Measurements from ENCODE around the gene UCKL1. TPM values are rescaled to one million over a fixed set of nuclear protein-coding genes. Genes with fewer than 3 reads are reported as not detected.

UCKL1 gene
- polyA plus RNA-seq, 3 donors: 10.9 to 65.8 (median 14.5) TPM

DNA sequence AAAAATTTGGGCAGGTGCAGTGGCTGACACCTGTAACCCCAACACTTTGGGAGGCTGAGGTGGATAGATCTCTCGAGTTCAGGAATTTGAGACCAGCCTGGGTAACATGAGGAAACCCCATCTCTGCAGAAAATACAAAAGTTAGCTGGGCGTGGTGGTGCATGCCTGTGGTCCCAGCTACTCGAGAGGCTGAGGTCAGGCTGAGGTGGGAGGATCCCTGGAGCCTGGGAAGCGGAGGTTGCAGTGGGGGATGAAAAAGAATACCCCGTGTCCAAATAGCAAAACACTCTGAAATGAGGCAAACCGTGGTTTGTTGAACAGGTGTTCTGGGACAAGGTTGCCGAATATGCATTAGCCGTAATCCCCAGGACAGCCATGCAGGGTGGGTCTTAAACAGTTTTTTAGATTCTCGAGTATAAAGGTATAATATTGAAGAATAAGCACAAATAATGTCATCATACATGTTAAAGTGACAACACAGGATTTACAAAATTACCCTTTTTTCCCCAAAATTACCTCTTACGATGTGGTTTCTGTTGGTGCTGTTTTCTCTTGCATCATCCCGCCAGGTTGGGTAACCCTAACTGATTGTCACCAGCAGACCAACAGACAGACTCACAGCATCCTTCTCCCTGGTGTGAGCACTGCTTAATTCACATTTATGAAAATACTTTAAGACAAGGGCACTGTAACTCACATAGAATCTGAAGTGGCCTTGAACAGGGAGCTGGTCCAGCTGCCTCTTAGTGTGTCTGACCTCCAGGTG lies 52.2 kb downstream of the UCKL1 start:
- Histone ChIP-seq H3K4me3 (replicated peaks in 1 of 3; ENCODE audit: low read depth in 2 of 3, low read length in 3 of 3) (no peak overlapping the region), H3K27me3 (ENCODE audit: control insufficient read depth in 2 of 2, insufficient read depth in 2 of 2, low read length in 2 of 2) (no peaks in the 10 kb centered on the region), H3K9ac (ENCODE audit: insufficient read depth, low read length, poor library complexity, severe bottlenecking) (peak overlapping the region; percentile 17), H3K79me2 (ENCODE audit: insufficient read depth, low read length) (peaks cover 100% of the 10 kb centered on the region), H3K9me3 (replicated peaks in 1 of 2; ENCODE audit: control insufficient read depth in 1 of 2, insufficient read depth in 1 of 2, low read length in 2 of 2) (no peaks in the 10 kb centered on the region), H2AFZ (ENCODE audit: insufficient read depth, low read depth, low read length, poor library complexity, severe bottlenecking) (no peak overlapping the region), H3K4me1 (ENCODE audit: control insufficient read depth in 1 of 2, insufficient read depth in 2 of 2, low read length in 2 of 2) (peaks cover 57 to 67% of the 10 kb centered on the region in 2 donors), H4K20me1 (ENCODE audit: insufficient read depth, low read length) (peaks cover 100% of the 10 kb centered on the region), H3K4me2 (replicated peaks; ENCODE audit: extremely low read depth, low read length, poor library complexity, severe bottlenecking) (peak overlapping the region; percentile 27), H3K27ac (ENCODE audit: low read depth in 1 of 2, low read length in 2 of 2) (peak overlapping the region; percentile 64 to 76), H3K36me3 (replicated peaks in 1 of 2; ENCODE audit: control insufficient read depth in 1 of 2, insufficient read depth in 2 of 2, low read length in 2 of 2) (peaks cover 8 to 10% of the 10 kb centered on the region in 2 donors)
- peaks cover 18 to 42% of the 10 kb centered on the region in 2 donors for H3K36me3 Mint-ChIP-seq
- 21% methylated on average over 2 of the region's 11 CpGs for whole genome bisulfite sequencing (ENCODE audit: insufficient coverage)
- peak; percentile 66 to 89 (median 67) for DNase-seq
- H3K4me3 Mint-ChIP-seq: peak overlapping the region in 1 of 2 donors; percentile 42
- intact Hi-C loops (cut with micrococcal nuclease): loop anchor here (5.0 to 10.0 kb wide), 2 partner anchors 37 to 629 kb away; partner anchors contain the start of genes ARFGAP1 (in 1 of the 2) and TPD52L2 (in 1 of the 2)
- peaks cover 0 to 2% (median 0%) of the 10 kb centered on the region in 3 donors for H3K27me3 Mint-ChIP-seq (ENCODE audit: low read depth in 3 of 3)
- H3K9me3 Mint-ChIP-seq: no peaks in the 10 kb centered on the region
- peak overlapping the region; percentile 80 to 94 (median 92) for H3K27ac Mint-ChIP-seq
- H3K4me1 Mint-ChIP-seq: peaks cover 74% of the 10 kb centered on the region
- TF ChIP-seq, protein P1, sequence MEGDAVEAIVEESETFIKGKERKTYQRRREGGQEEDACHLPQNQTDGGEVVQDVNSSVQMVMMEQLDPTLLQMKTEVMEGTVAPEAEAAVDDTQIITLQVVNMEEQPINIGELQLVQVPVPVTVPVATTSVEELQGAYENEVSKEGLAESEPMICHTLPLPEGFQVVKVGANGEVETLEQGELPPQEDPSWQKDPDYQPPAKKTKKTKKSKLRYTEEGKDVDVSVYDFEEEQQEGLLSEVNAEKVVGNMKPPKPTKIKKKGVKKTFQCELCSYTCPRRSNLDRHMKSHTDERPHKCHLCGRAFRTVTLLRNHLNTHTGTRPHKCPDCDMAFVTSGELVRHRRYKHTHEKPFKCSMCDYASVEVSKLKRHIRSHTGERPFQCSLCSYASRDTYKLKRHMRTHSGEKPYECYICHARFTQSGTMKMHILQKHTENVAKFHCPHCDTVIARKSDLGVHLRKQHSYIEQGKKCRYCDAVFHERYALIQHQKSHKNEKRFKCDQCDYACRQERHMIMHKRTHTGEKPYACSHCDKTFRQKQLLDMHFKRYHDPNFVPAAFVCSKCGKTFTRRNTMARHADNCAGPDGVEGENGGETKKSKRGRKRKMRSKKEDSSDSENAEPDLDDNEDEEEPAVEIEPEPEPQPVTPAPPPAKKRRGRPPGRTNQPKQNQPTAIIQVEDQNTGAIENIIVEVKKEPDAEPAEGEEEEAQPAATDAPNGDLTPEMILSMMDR (IDR thresholded peaks at IDR 0.05): no peak

DNA sequence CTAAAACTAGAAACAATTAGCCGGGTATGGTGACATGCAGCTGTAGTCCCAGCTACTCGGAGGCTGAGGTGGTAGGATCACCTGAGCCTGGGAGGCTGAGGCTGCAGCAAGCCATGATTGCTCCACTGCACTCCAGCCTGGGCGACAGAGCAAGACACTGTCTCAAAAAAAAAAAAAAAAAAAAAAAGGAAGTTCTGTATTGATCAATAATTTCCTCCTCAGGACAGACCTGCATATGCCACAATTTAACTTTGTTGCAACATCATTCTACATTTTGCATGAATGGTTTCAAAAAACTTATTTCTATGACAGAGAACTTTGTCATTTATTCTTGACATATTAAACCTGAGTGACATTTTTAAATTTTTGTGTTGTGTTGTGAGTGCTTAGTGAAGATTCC lies 55.8 kb downstream of the UCKL1 start:
- H3K4me3 ChIP-seq (replicated peaks in 1 of 3; ENCODE audit: low read depth in 2 of 3, low read length in 3 of 3): peak overlapping the region in 1 of 3 experiments; percentile 52
- Mint-ChIP-seq H3K27ac (peak overlapping the region; percentile 91 to 99 (median 97)), H3K9me3 (no peaks in the 10 kb centered on the region), H3K4me1 (peaks cover 90% of the 10 kb centered on the region), H3K4me3 (peak overlapping the region; percentile 51 to 80), H3K36me3 (peaks cover 33 to 49% of the 10 kb centered on the region in 2 donors), H3K27me3 (ENCODE audit: low read depth in 3 of 3) (peaks cover 0 to 2% (median 0%) of the 10 kb centered on the region in 3 donors)
- H3K4me1 ChIP-seq (ENCODE audit: control insufficient read depth in 1 of 2, insufficient read depth in 2 of 2, low read length in 2 of 2): peaks cover 85 to 88% of the 10 kb centered on the region in 2 donors
- H3K79me2 ChIP-seq (ENCODE audit: insufficient read depth, low read length): peaks cover 97% of the 10 kb centered on the region
- no peak overlapping the region for H2AFZ ChIP-seq (ENCODE audit: insufficient read depth, low read depth, low read length, poor library complexity, severe bottlenecking)
- TF ChIP-seq, protein P1 (IDR thresholded peaks at IDR 0.05): no peak
- H3K9ac ChIP-seq (ENCODE audit: insufficient read depth, low read length, poor library complexity, severe bottlenecking): peak overlapping the region; percentile 18
- 0% methylated on average over 1 of the region's 3 CpGs for WGBS (ENCODE audit: insufficient coverage)
- H3K36me3 ChIP-seq (replicated peaks in 1 of 2; ENCODE audit: control insufficient read depth in 1 of 2, insufficient read depth in 2 of 2, low read length in 2 of 2): peaks cover 12 to 17% of the 10 kb centered on the region in 2 donors
- peak overlapping the region; percentile 52 for H3K4me2 ChIP-seq (replicated peaks; ENCODE audit: extremely low read depth, low read length, poor library complexity, severe bottlenecking)
- peaks cover 97% of the 10 kb centered on the region for H4K20me1 ChIP-seq (ENCODE audit: insufficient read depth, low read length)
- peak overlapping the region; percentile 72 to 81 for H3K27ac ChIP-seq (ENCODE audit: low read depth in 1 of 2, low read length in 2 of 2)
- intact Hi-C loops (cut with micrococcal nuclease): loop anchor here (5.0 to 10.0 kb wide), 2 partner anchors 33 to 626 kb away; partner anchors contain the start of genes ARFGAP1 (in 1 of the 2) and TPD52L2 (in 1 of the 2)
- H3K27me3 ChIP-seq (ENCODE audit: control insufficient read depth in 2 of 2, insufficient read depth in 2 of 2, low read length in 2 of 2): no peaks in the 10 kb centered on the region
- DNase-seq: peak; percentile 52 to 80 (median 80)
- no peaks in the 10 kb centered on the region for H3K9me3 ChIP-seq (replicated peaks in 1 of 2; ENCODE audit: control insufficient read depth in 1 of 2, insufficient read depth in 1 of 2, low read length in 2 of 2)
